ENCODE data around the gene MARCHF11. TPM values are rescaled to one million over a fixed set of nuclear protein-coding genes. Genes with fewer than 3 reads are reported as not detected.

Gene MARCHF11
- total RNA-seq, 6 experiments from 2014 or later, result not detected

DNA sequence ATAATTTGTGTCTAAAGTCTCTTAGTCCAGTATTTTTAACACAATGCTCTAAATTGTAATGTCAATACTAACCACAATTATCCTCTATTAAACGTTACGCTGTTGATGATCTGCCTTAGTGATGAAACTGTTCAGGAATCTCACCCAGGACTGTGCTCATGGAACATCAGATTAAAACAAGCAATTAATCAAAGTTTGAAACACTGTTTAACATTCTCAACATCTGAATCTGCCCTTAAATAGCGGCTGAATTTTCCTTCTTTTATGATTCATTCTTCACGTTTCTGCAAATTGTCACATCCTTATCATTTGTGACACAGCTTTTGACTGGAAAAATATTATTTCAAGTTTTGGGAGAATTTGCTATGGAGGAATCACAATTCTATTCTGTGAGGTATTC lies 113.8 kb downstream of the MARCHF11 start:
- TF ChIP-seq, protein P1, sequence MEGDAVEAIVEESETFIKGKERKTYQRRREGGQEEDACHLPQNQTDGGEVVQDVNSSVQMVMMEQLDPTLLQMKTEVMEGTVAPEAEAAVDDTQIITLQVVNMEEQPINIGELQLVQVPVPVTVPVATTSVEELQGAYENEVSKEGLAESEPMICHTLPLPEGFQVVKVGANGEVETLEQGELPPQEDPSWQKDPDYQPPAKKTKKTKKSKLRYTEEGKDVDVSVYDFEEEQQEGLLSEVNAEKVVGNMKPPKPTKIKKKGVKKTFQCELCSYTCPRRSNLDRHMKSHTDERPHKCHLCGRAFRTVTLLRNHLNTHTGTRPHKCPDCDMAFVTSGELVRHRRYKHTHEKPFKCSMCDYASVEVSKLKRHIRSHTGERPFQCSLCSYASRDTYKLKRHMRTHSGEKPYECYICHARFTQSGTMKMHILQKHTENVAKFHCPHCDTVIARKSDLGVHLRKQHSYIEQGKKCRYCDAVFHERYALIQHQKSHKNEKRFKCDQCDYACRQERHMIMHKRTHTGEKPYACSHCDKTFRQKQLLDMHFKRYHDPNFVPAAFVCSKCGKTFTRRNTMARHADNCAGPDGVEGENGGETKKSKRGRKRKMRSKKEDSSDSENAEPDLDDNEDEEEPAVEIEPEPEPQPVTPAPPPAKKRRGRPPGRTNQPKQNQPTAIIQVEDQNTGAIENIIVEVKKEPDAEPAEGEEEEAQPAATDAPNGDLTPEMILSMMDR (IDR thresholded peaks at IDR 0.05), result no peak
- TF ChIP-seq POLR2A (IDR thresholded peaks at IDR 0.05), result no peak
- 45% methylated on average over 4 of the region's 4 CpGs for WGBS (ENCODE audit: insufficient coverage, low coverage, low lambda C conversion rate, missing lambda C conversion rate)
- Histone ChIP-seq H3K4me3 (no peak overlapping the region), H3K4me1 (no peaks in the 10 kb centered on the region), H3K27ac (no peak overlapping the region), H3K27me3 (no peaks in the 10 kb centered on the region), H3K9me3 (no peaks in the 10 kb centered on the region), H3K36me3 (no peaks in the 10 kb centered on the region)
- ATAC-seq (no peak), DNase-seq (no peak)
- intact Hi-C loops (cut with DNase I), result no loop called here

DNA sequence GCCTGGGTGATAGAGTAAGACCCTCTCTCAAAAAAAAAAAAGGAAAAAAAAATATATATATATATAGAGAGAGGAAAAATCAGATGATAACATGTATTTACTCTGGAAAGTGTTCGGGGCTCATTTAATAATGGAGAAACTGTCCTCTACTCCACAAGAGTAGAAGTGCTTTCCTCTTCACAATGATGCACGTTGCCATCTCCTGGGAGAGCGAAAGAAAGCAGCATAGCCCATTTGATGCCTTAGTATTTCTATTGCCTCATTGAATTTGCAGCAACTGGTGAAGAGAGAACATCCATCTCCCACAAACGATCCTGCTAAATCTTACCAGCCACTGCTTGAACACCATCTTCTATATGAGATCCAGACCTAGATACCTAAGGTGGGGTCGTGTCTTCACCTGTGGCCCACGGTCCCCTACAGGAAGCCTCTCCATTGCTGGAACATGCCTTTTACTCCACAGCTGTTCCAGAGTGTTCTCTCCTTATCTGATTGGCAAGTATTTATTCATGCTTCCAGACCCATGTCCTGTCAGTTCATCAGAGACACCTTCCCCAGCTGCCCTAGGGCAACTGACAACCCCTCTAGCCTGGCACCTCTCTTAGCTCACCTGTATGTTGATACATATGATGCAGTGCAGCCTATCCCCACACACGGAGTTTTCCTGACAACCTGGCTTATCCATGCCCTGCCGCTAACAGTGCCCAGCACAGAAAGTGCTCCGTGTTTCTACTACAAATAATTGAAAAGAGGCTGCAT lies 115.3 kb downstream of the MARCHF11 start:
- WGBS (ENCODE audit: insufficient coverage, low coverage, low lambda C conversion rate, missing lambda C conversion rate), result 44% methylated on average over 9 of the region's 9 CpGs
- no peak overlapping the region for H3K27ac ChIP-seq
- no peak overlapping the region for H3K4me3 ChIP-seq
- H3K4me1 ChIP-seq, result no peaks in the 10 kb centered on the region
- no peak for DNase-seq
- ATAC-seq, result no peak
- TF ChIP-seq POLR2A (IDR thresholded peaks at IDR 0.05), result no peak
- TF ChIP-seq, protein P1 (IDR thresholded peaks at IDR 0.05), result no peak
- H3K36me3 ChIP-seq, result no peaks in the 10 kb centered on the region
- no peaks in the 10 kb centered on the region for H3K9me3 ChIP-seq
- intact Hi-C loops (cut with DNase I), result no loop called here
- no peaks in the 10 kb centered on the region for H3K27me3 ChIP-seq

DNA sequence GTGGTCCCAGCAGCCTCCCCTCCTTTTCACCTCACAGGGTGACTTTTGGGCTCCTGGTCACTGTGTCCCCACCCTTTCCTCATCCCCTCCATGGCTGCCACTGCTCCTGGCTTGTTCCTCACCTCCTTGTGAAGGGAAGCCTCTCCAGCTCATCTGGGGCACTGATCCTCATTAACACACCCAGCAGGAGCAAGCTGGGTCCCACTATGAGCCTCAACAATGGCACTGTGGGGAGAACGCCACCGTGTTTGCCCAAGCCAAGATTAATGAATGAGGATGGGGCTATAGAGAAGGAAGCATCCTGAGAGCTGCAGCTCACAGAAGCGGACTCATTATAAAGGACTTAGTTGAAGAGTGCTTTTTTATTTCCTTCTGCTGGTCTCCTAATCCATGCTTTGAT lies 118.4 kb downstream of the MARCHF11 start:
- intact Hi-C loops (cut with DNase I), result no loop called here
- ATAC-seq, result no peak
- 29% methylated on average over 3 of the region's 3 CpGs for WGBS (ENCODE audit: insufficient coverage, low coverage, low lambda C conversion rate, missing lambda C conversion rate)
- DNase-seq, result no peak
- Histone ChIP-seq H3K4me3 (no peak overlapping the region), H3K9me3 (no peaks in the 10 kb centered on the region), H3K36me3 (no peaks in the 10 kb centered on the region), H3K27ac (no peak overlapping the region), H3K4me1 (no peaks in the 10 kb centered on the region), H3K27me3 (no peaks in the 10 kb centered on the region)
- TF ChIP-seq, protein P1 (IDR thresholded peaks at IDR 0.05), result no peak
- no peak for TF ChIP-seq POLR2A (IDR thresholded peaks at IDR 0.05)

DNA sequence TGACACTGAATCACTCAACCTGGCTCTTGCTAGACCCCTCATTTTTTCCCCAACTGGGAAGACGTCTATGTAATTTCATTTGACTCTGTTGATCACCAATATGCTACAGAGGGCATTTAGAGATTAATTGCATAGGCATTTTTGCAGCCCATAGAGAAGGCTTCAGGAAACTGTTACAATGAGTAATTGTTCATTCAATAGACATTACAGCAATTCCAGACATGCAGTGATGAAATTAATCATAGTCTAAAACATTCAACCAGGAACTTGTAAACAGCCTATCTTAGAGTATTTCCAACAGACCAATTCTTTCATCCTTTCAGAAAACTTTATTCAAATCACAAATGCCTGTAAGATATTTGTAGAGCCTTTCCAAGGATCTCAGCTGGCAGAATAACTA lies 122.3 kb downstream of the MARCHF11 start:
- intact Hi-C loops (cut with DNase I), result no loop called here
- DNase-seq (no peak), ATAC-seq (no peak)
- TF ChIP-seq, protein P1 (IDR thresholded peaks at IDR 0.05), result no peak
- TF ChIP-seq POLR2A (IDR thresholded peaks at IDR 0.05), result no peak
- H3K4me1 ChIP-seq, result no peaks in the 10 kb centered on the region
- H3K9me3 ChIP-seq, result no peaks in the 10 kb centered on the region
- 6% methylated on average over 1 of the region's 1 CpG for WGBS (ENCODE audit: insufficient coverage, low coverage, low lambda C conversion rate, missing lambda C conversion rate)
- no peak overlapping the region for H3K4me3 ChIP-seq
- H3K27me3 ChIP-seq, result no peaks in the 10 kb centered on the region
- no peak overlapping the region for H3K27ac ChIP-seq
- H3K36me3 ChIP-seq, result no peaks in the 10 kb centered on the region

Measured in right lobe of liver (tissue), 6 donors.